Spleen (tissue), 11 donors: Measurements from ENCODE around the gene GNPTAB. TPM values are rescaled to one million over a fixed set of nuclear protein-coding genes. Genes with fewer than 3 reads are reported as not detected.
"Not testable (repeated sequence)": the region's sequence is repeated elsewhere in the genome, so short reads cannot be mapped to it uniquely, and the experiment has no call there.

Source experiments
- DNase-seq: peaks from one replicate; pipeline ENCODE4 v3.0.0-alpha.2; 2020
- H3K27ac ChIP-seq, 8 donors: fragments of 200-600 bp; sonication (generic) in 7 of 8; 1 replicate in 4 of 8; 2 replicates in 4 of 8; pipeline versions ENCODE4 v1.5.0 to v1.8.0; 2016 to 2021; ENCODE audit warnings: inconsistent platforms in 4 of 8, mild to moderate bottlenecking in 4 of 8, moderate library complexity in 1 of 8
- H3K27me3 ChIP-seq, 7 donors: fragments of 200-600 bp; sonication (generic) in 6 of 7; replicated peaks in 1 of 7; 1 replicate in 4 of 7; 2 replicates in 3 of 7; pipeline versions ENCODE4 v1.5.0 to v1.8.0; 2016 to 2021; ENCODE audit warnings: inconsistent platforms in 3 of 7, mild to moderate bottlenecking in 1 of 7
- H3K36me3 ChIP-seq, 6 donors: fragments of 200-600 bp; sonication (generic) in 5 of 6; 1 replicate in 4 of 6; 2 replicates in 2 of 6; pipeline versions ENCODE4 v1.5.0 to v1.8.0; 2016 to 2021; ENCODE audit warnings: inconsistent platforms in 2 of 6
- H3K4me1 ChIP-seq, 6 donors: fragments of 200-600 bp; sonication (generic) in 5 of 6; 1 replicate in 3 of 6; 2 replicates in 3 of 6; pipeline versions ENCODE4 v1.5.0 to v1.8.0; 2016 to 2021; ENCODE audit warnings: inconsistent platforms in 3 of 6
- H3K4me3 ChIP-seq, 8 donors: fragments of 200-600 bp; sonication (generic) in 7 of 8; 1 replicate in 4 of 8; 2 replicates in 4 of 8; pipeline versions ENCODE4 v1.5.0 to v1.8.0; 2016 to 2021; ENCODE audit warnings: inconsistent platforms in 4 of 8, mild to moderate bottlenecking in 4 of 8, moderate library complexity in 2 of 8
- H3K9me3 ChIP-seq, 8 donors: fragments of 200-600 bp; sonication (generic) in 7 of 8; 1 replicate in 4 of 8; 2 replicates in 4 of 8; pipeline versions ENCODE4 v1.5.0 to v1.8.0; 2016 to 2021; ENCODE audit warnings: inconsistent platforms in 4 of 8
- POLR2A ChIP-seq, 3 donors: fragments of 450-650 bp; IDR thresholded peaks; one replicate each; pipeline ENCODE4 v1.5.1; 2017; ENCODE audit warnings: antibody characterized with exemption in 3 of 3, mild to moderate bottlenecking in 1 of 3
- POLR2AphosphoS5 ChIP-seq, 3 donors: sonication (generic); formaldehyde crosslinking; IDR thresholded peaks; one replicate each; pipeline ENCODE4 v1.5.1; 2017; ENCODE audit warnings: antibody characterized with exemption in 3 of 3
- WGBS, 5 donors: extraction: QIAGEN DNeasy Blood & Tissue Kit in 3 of 5; methylation state at CpG; one replicate each; pipeline versions ENCODE4 v1.1.5 to v1.1.7; 2013 to 2018; 5-methylcytosine and 5-hydroxymethylcytosine counted together
- intact Hi-C: fragments of 100-400 bp; cut with DNase I; formaldehyde crosslinking; loops from one replicate; pipeline ENCODE4 v1.15.0; 2023; ENCODE audit warnings: low total_unique reads
- polyA plus RNA-seq, 3 donors: library from polyadenylated mRNA; stranded (reverse); fragments of 200-250 nt; gene quantifications; one replicate each; pipeline ENCODE4 v1.2.1, GENCODE V29; 2013
- total RNA-seq, 7 donors: library from RNA; depleted of rRNA in 3 of 7; stranded (reverse); fragments of >200 nt in 3 of 7; fragmentation: NEBNext Ultra II Directional in 4 of 7; extraction: Animal tissue kit (Norgen Biotek cat#: 25700) in 4 of 7; gene quantifications; one replicate each; pipeline versions ENCODE4 v1.1.0 to v1.2.1, GENCODE V29; 2016 to 2021
- TF ChIP-seq, protein P1 (sequence below), 11 experiments: fragments of 200-600 bp in 7 of 11; fragments of 450-650 bp in 4 of 11; sonication (generic) in 4 of 11; IDR thresholded peaks in 8 of 11; conservative IDR thresholded peaks in 3 of 11; 1 replicate in 7 of 11; 2 replicates in 4 of 11; pipeline versions ENCODE4 v1.4.0 to v1.8.0; 2016 to 2021; ENCODE audit warnings: antibody characterized with exemption in 11 of 11, inconsistent platforms in 4 of 11, mild to moderate bottlenecking in 1 of 11
- donor health status: healthy with polysubstance abuse.
- donor health status: DM: no; HTN: no; CAD: no; lungs with moderate emphysema.
- donor health status: DM: no; HTN: no; CAD: no.
- donor health status: Bipolar disorder and iron deficiency.
- donor health status: healthy.
- donor health status: DM: no; HTN: no; CAD: no.
- donor health status: DM: yes; HTN: yes; CAD: no.

The GNPTAB gene
- total and polyA plus RNA-seq, 10 donors, result 9.3 to 90.8 (median 45.2) TPM

DNA sequence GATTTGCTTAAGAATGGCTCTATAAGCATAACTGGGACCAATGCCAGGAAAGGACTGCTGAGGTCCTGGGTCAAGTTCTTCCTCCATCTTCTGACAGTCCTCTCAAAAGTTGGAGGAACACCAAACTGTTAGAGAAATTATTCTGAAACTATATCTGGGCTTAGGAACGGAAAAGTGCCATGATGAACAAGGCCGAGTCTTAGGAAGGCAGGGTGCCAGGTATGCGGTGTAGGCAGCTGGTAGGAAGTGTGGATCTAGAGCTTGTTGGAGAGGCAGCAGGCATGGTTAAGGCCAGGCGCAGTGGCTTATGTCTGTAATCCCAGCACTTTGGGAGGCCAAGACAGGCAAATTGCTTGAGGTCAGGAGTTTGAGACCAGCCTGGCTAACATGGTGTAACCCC lies 7.7 kb downstream of the GNPTAB start:
- Histone ChIP-seq H3K4me1 (peaks cover 5 to 70% (median 46%) of the 10 kb centered on the region in 6 donors), H3K27me3 (no peaks in the 10 kb centered on the region), H3K36me3 (peaks cover 0 to 3% (median 0%) of the 10 kb centered on the region in 6 donors), H3K9me3 (peaks cover 0 to 9% (median 2%) of the 10 kb centered on the region in 8 donors), H3K4me3 (no peak overlapping the region), H3K27ac (peak overlapping the region in 4 of 8 donors; percentile 19 to 74 (median 54))
- intact Hi-C loops, result no loop called here
- WGBS, 5 donors, result 66 to 82% (median 79%) methylated on average over 4 of the region's 4 CpGs
- no peak for TF ChIP-seq POLR2AphosphoS5 (IDR thresholded peaks at IDR 0.05)
- TF ChIP-seq, protein P1, sequence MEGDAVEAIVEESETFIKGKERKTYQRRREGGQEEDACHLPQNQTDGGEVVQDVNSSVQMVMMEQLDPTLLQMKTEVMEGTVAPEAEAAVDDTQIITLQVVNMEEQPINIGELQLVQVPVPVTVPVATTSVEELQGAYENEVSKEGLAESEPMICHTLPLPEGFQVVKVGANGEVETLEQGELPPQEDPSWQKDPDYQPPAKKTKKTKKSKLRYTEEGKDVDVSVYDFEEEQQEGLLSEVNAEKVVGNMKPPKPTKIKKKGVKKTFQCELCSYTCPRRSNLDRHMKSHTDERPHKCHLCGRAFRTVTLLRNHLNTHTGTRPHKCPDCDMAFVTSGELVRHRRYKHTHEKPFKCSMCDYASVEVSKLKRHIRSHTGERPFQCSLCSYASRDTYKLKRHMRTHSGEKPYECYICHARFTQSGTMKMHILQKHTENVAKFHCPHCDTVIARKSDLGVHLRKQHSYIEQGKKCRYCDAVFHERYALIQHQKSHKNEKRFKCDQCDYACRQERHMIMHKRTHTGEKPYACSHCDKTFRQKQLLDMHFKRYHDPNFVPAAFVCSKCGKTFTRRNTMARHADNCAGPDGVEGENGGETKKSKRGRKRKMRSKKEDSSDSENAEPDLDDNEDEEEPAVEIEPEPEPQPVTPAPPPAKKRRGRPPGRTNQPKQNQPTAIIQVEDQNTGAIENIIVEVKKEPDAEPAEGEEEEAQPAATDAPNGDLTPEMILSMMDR (IDR thresholded peaks at IDR 0.05 in 8 of 11, conservative IDR thresholded peaks at IDR 0.05 in 3 of 11), result no peak
- no peak for TF ChIP-seq POLR2A (IDR thresholded peaks at IDR 0.05)
- DNase-seq, result peak; percentile 58

DNA sequence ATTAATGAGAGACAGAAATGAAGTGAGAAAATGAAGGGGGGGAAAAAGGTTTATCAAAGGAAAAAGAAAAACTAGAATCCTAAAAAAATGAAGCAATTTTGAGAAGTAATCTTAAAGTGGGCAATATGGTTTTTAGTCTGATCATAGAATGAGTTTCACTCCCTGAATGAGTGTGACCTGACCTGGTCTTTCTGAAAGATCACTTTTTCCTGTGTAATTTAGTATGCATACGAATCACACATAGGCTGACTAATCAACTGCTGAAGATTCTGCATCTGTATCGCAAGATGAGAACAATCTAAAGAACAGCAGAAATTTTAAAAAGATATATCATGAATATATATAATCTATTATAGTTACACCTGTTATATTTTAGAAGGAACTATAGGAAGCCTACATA lies 11.3 kb downstream of the GNPTAB start:
- WGBS, 5 donors, result 68 to 85% (median 83%) methylated on average over 2 of the region's 2 CpGs
- DNase-seq, result no peak
- peaks cover 0 to 3% (median 0%) of the 10 kb centered on the region in 6 donors for H3K36me3 ChIP-seq
- H3K9me3 ChIP-seq, result peaks cover 0 to 9% (median 2%) of the 10 kb centered on the region in 8 donors
- peaks cover 5 to 35% (median 23%) of the 10 kb centered on the region in 6 donors for H3K4me1 ChIP-seq
- intact Hi-C loops, result no loop called here
- H3K27me3 ChIP-seq, result no peaks in the 10 kb centered on the region
- H3K27ac ChIP-seq, result no peak overlapping the region
- TF ChIP-seq POLR2A (IDR thresholded peaks at IDR 0.05) (no peak), POLR2AphosphoS5 (IDR thresholded peaks at IDR 0.05) (no peak)
- TF ChIP-seq, protein P1 (IDR thresholded peaks at IDR 0.05 in 8 of 11, conservative IDR thresholded peaks at IDR 0.05 in 3 of 11), result no peak
- H3K4me3 ChIP-seq, result no peak overlapping the region

DNA sequence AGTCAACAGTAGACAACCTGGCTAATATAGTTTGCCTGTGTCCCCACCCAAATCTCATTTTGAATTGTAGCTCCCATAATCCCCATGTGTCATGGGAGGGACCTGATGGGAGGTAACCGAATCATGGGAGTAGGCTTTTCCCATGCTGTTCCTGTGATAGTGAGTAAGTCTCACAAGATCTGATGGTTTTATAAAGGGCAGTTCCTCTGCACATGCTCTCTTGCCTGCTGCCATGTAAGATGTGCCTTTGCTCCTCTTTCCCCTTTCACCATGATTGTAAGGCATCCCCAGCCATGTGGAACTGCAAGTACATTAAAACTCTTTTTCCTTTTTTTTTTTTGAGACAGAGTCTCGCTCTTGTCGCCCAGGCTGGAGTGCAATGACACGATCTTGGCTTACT lies 12.1 kb downstream of the GNPTAB start:
- H3K27me3 ChIP-seq, H3K9me3 ChIP-seq, H3K4me3 ChIP-seq, intact Hi-C loops, H3K36me3 ChIP-seq, H3K27ac ChIP-seq, DNase-seq: not testable (repeated sequence)
- peaks cover 5 to 27% (median 15%) of the 10 kb centered on the region in 6 donors for H3K4me1 ChIP-seq
- 93 to 97% (median 94%) methylated on average over 4 of the region's 4 CpGs for WGBS, 5 donors

DNA sequence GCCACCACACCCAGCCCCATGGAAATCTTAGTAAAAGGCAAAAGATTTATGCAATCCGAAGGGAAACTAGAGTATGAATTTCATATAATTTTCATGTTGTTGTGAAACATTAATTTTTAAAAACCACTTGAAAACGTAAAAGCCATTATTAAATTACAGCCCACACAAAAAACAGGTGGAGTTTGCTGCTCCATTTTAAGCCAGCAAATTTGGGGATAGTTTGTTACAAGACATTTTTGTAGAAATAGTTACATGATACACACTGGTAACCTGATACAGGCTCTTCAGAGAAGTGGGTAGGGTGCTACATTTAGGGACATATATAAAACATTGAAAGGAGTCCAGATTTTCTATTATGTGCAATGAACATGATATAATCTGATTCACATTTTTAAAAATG lies 17.6 kb downstream of the GNPTAB start:
- TF ChIP-seq POLR2AphosphoS5 (IDR thresholded peaks at IDR 0.05) (no peak), POLR2A (IDR thresholded peaks at IDR 0.05) (no peak)
- TF ChIP-seq, protein P1 (IDR thresholded peaks at IDR 0.05 in 8 of 11, conservative IDR thresholded peaks at IDR 0.05 in 3 of 11), result no peak
- intact Hi-C loops, result no loop called here
- DNase-seq, result no peak
- H3K27ac ChIP-seq, result no peak overlapping the region
- H3K4me1 ChIP-seq, result peaks cover 0 to 9% (median 0%) of the 10 kb centered on the region in 6 donors
- 68 to 96% (median 89%) methylated on average over 2 of the region's 2 CpGs for WGBS, 5 donors
- no peaks in the 10 kb centered on the region for H3K36me3 ChIP-seq
- no peaks in the 10 kb centered on the region for H3K27me3 ChIP-seq
- no peak overlapping the region for H3K4me3 ChIP-seq
- H3K9me3 ChIP-seq, result no peaks in the 10 kb centered on the region

DNA sequence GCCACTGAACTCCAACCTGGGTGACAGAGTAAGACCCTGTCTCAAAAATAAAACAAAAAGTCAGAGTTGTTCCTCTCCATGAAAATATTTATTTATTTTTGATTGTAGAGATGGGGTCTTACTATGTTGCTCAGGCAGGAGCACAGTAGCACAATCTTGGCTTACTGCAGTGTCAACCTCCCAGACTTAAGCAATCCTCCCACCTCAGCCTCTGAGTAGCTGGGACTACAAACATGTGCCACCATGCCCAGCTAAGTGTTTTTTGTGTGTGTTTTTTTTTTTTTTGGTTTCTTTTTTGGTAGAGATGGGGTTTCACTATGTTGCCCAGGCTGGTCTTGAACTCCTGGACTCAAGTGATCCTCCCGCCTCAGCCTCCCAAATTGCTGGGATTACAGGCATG lies 18.0 kb downstream of the GNPTAB start:
- H3K4me1 ChIP-seq, H3K9me3 ChIP-seq, H3K27me3 ChIP-seq, intact Hi-C loops, DNase-seq, H3K4me3 ChIP-seq, H3K27ac ChIP-seq, H3K36me3 ChIP-seq: not testable (repeated sequence)
- WGBS, 5 donors, result 90 to 100% (median 96%) methylated on average over 1 of the region's 1 CpG

DNA sequence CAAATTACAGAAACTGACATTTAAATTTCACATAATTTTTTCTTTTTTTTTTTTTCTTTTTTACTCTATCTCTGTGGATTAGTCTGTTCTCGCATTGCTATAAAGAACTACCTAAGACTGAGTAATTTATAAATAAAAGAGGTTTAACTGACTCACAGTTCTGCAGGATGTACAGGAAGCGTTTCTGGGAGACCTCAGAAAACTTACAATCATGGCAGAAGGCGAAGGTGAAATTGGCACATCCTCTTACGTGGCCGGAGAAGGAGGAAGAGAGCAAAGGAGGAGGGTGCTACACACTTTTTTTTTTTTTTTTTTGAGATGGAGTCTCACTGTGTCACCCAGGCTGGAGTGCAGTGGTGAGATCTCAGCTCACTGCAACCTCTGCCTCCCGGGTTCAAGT lies 19.4 kb downstream of the GNPTAB start:
- intact Hi-C loops, H3K36me3 ChIP-seq, H3K9me3 ChIP-seq, H3K27me3 ChIP-seq, H3K27ac ChIP-seq, DNase-seq, H3K4me3 ChIP-seq: not testable (repeated sequence)
- peaks cover 0 to 13% (median 0%) of the 10 kb centered on the region in 6 donors for H3K4me1 ChIP-seq
- WGBS, 5 donors, result 66 to 83% (median 80%) methylated on average over 6 of the region's 6 CpGs
